Measurements from ENCODE around the gene SDHD. TPM values are rescaled to one million over a fixed set of nuclear protein-coding genes. Genes with fewer than 3 reads are reported as not detected.

Gene SDHD
- total RNA-seq, 1 donor from 2014 or later, result 81.7 TPM

- peaks cover 9% of the 10 kb centered on the region for H3K4me1 Mint-ChIP-seq (ENCODE audit: low read depth)
- intact Hi-C loops (cut with micrococcal nuclease), result loop anchor here (2.0 kb wide), 1 partner anchor 60 kb away; the partner anchor contains the start of gene BCO2
- no peak overlapping the region for H3K4me3 Mint-ChIP-seq (ENCODE audit: low read depth)
- H3K27me3 Mint-ChIP-seq (ENCODE audit: low read depth), result no peaks in the 10 kb centered on the region
- H3K27ac Mint-ChIP-seq, result no peak overlapping the region
- no peak for DNase-seq (ENCODE audit: low spot score)
- no peaks in the 10 kb centered on the region for H3K36me3 Mint-ChIP-seq (ENCODE audit: low read depth)
- H3K9me3 Mint-ChIP-seq, result no peaks in the 10 kb centered on the region
These were observed 27.8 kb downstream of the SDHD start for GRCh38 chr11:112114460-112114859.

GRCh38 chr11:112115386-112115785, 28.7 kb downstream of the SDHD start:
- intact Hi-C loops (cut with micrococcal nuclease), result loop anchor here (2.0 kb wide), 1 partner anchor 59 kb away; the partner anchor contains the start of gene BCO2
- H3K27me3 Mint-ChIP-seq (ENCODE audit: low read depth), result no peaks in the 10 kb centered on the region

GRCh38 chr11:112118176-112118575, 31.5 kb downstream of the SDHD start:
- Mint-ChIP-seq H3K27ac (no peak overlapping the region), H3K9me3 (no peaks in the 10 kb centered on the region), H3K27me3 (ENCODE audit: low read depth) (no peaks in the 10 kb centered on the region), H3K4me3 (ENCODE audit: low read depth) (no peak overlapping the region), H3K4me1 (ENCODE audit: low read depth) (peaks cover 17% of the 10 kb centered on the region), H3K36me3 (ENCODE audit: low read depth) (no peaks in the 10 kb centered on the region)
- no peak for DNase-seq (ENCODE audit: low spot score)
- intact Hi-C loops (cut with micrococcal nuclease), result no loop called here

More at GRCh38 chr11:112115386-112115785, 28.7 kb downstream of the SDHD start:
- Mint-ChIP-seq H3K9me3 (no peaks in the 10 kb centered on the region), H3K4me1 (ENCODE audit: low read depth) (peaks cover 14% of the 10 kb centered on the region), H3K4me3 (ENCODE audit: low read depth) (no peak overlapping the region), H3K27ac (no peak overlapping the region), H3K36me3 (ENCODE audit: low read depth) (no peaks in the 10 kb centered on the region)
- no peak for DNase-seq (ENCODE audit: low spot score)

GRCh38 chr11:112121981-112122615, 35.4 kb downstream of the SDHD start:
- no peak for DNase-seq (ENCODE audit: low spot score)
- Mint-ChIP-seq H3K27me3 (ENCODE audit: low read depth) (peaks cover 4% of the 10 kb centered on the region), H3K27ac (no peak overlapping the region), H3K4me3 (ENCODE audit: low read depth) (no peak overlapping the region), H3K4me1 (ENCODE audit: low read depth) (peaks cover 13% of the 10 kb centered on the region), H3K36me3 (ENCODE audit: low read depth) (no peaks in the 10 kb centered on the region), H3K9me3 (no peaks in the 10 kb centered on the region)
- intact Hi-C loops (cut with micrococcal nuclease), result no loop called here

GRCh38 chr11:112123129-112123528, 36.5 kb downstream of the SDHD start:
- Mint-ChIP-seq H3K4me3 (ENCODE audit: low read depth) (no peak overlapping the region), H3K9me3 (no peaks in the 10 kb centered on the region), H3K36me3 (ENCODE audit: low read depth) (no peaks in the 10 kb centered on the region), H3K27me3 (ENCODE audit: low read depth) (peaks cover 4% of the 10 kb centered on the region), H3K4me1 (ENCODE audit: low read depth) (peaks cover 13% of the 10 kb centered on the region), H3K27ac (no peak overlapping the region)
- DNase-seq (ENCODE audit: low spot score), result no peak
- intact Hi-C loops (cut with micrococcal nuclease), result no loop called here

GRCh38 chr11:112127056-112127455, 40.4 kb downstream of the SDHD start:
- intact Hi-C loops (cut with micrococcal nuclease), result no loop called here
- no peak for DNase-seq (ENCODE audit: low spot score)
- Mint-ChIP-seq H3K36me3 (ENCODE audit: low read depth) (no peaks in the 10 kb centered on the region), H3K4me3 (ENCODE audit: low read depth) (no peak overlapping the region), H3K4me1 (ENCODE audit: low read depth) (peaks cover 2% of the 10 kb centered on the region), H3K27me3 (ENCODE audit: low read depth) (peaks cover 4% of the 10 kb centered on the region), H3K9me3 (no peaks in the 10 kb centered on the region), H3K27ac (no peak overlapping the region)

GRCh38 chr11:112128483-112129121, 41.9 kb downstream of the SDHD start:
- peaks cover 3% of the 10 kb centered on the region for H3K27me3 Mint-ChIP-seq (ENCODE audit: low read depth)

GRCh38 chr11:112129656-112130055, 43.0 kb downstream of the SDHD start:
- peaks cover 5% of the 10 kb centered on the region for H3K4me1 Mint-ChIP-seq (ENCODE audit: low read depth)
- intact Hi-C loops (cut with micrococcal nuclease), result no loop called here
- H3K27ac Mint-ChIP-seq, result no peak overlapping the region
- H3K9me3 Mint-ChIP-seq, result no peaks in the 10 kb centered on the region
- no peaks in the 10 kb centered on the region for H3K36me3 Mint-ChIP-seq (ENCODE audit: low read depth)
- DNase-seq (ENCODE audit: low spot score), result no peak
- H3K27me3 Mint-ChIP-seq (ENCODE audit: low read depth), result no peaks in the 10 kb centered on the region
- H3K4me3 Mint-ChIP-seq (ENCODE audit: low read depth), result no peak overlapping the region

More at GRCh38 chr11:112128483-112129121, 41.9 kb downstream of the SDHD start:
- peaks cover 5% of the 10 kb centered on the region for H3K4me1 Mint-ChIP-seq (ENCODE audit: low read depth)
- H3K27ac Mint-ChIP-seq, result no peak overlapping the region
- no peak overlapping the region for H3K4me3 Mint-ChIP-seq (ENCODE audit: low read depth)
- no peak for DNase-seq (ENCODE audit: low spot score)
- intact Hi-C loops (cut with micrococcal nuclease), result no loop called here
- H3K9me3 Mint-ChIP-seq, result no peaks in the 10 kb centered on the region
- H3K36me3 Mint-ChIP-seq (ENCODE audit: low read depth), result no peaks in the 10 kb centered on the region

- DNase-seq (ENCODE audit: low spot score), result no peak
- no peaks in the 10 kb centered on the region for H3K9me3 Mint-ChIP-seq
- intact Hi-C loops (cut with micrococcal nuclease), result no loop called here
- H3K4me3 Mint-ChIP-seq (ENCODE audit: low read depth), result no peak overlapping the region
- H3K27ac Mint-ChIP-seq, result no peak overlapping the region
- H3K4me1 Mint-ChIP-seq (ENCODE audit: low read depth), result peaks cover 5% of the 10 kb centered on the region
- no peaks in the 10 kb centered on the region for H3K36me3 Mint-ChIP-seq (ENCODE audit: low read depth)
- no peaks in the 10 kb centered on the region for H3K27me3 Mint-ChIP-seq (ENCODE audit: low read depth)
These were observed 46.1 kb downstream of the SDHD start for GRCh38 chr11:112132737-112133136.

GRCh38 chr11:112134473-112134872, 47.8 kb downstream of the SDHD start:
- Mint-ChIP-seq H3K27ac (no peak overlapping the region), H3K4me1 (ENCODE audit: low read depth) (peaks cover 5% of the 10 kb centered on the region), H3K9me3 (no peaks in the 10 kb centered on the region), H3K36me3 (ENCODE audit: low read depth) (no peaks in the 10 kb centered on the region), H3K27me3 (ENCODE audit: low read depth) (no peaks in the 10 kb centered on the region), H3K4me3 (ENCODE audit: low read depth) (no peak overlapping the region)
- intact Hi-C loops (cut with micrococcal nuclease), result no loop called here
- DNase-seq (ENCODE audit: low spot score), result no peak

- Mint-ChIP-seq H3K4me1 (ENCODE audit: low read depth) (peaks cover 1% of the 10 kb centered on the region), H3K27ac (no peak overlapping the region), H3K9me3 (peaks cover 7% of the 10 kb centered on the region), H3K36me3 (ENCODE audit: low read depth) (peaks cover 2% of the 10 kb centered on the region), H3K27me3 (ENCODE audit: low read depth) (peaks cover 2% of the 10 kb centered on the region), H3K4me3 (ENCODE audit: low read depth) (no peak overlapping the region)
- intact Hi-C loops (cut with micrococcal nuclease), result no loop called here
- DNase-seq (ENCODE audit: low spot score), result no peak
These were observed 56.9 kb downstream of the SDHD start for GRCh38 chr11:112143597-112143996.

All from activated T-helper 2 cell treated with anti-CD3 and anti-CD28 coated beads, Interferon-gamma antibody, Interleukin-2, Interleukin-4, amounts not matched to agents 10 μg/mL and 5 μg/mL and 100 μg/mL, durations not matched to agents 14 hours and 24 hours and 36 hours (primary cell).